Vagina (tissue), 2 donors: Measurements from ENCODE around the gene KRT17.

ENCODE experiments used
- CTCF ChIP-seq, 3 experiments: fragments of 450-650 bp in 2 of 3; fragments of 200-600 bp in 1 of 3; sonication (generic) in 1 of 3; IDR thresholded peaks; one replicate each; pipeline ENCODE4 v1.5.1; 2017 to 2019; ENCODE audit warnings: antibody characterized with exemption in 3 of 3, mild to moderate bottlenecking in 2 of 3, moderate library complexity in 2 of 3
- POLR2A ChIP-seq, 2 donors: fragments of 450-650 bp; IDR thresholded peaks; one replicate each; pipeline ENCODE4 v1.6.1; 2017; ENCODE audit warnings: antibody characterized with exemption in 2 of 2, mild to moderate bottlenecking in 2 of 2, moderate library complexity in 2 of 2
- POLR2AphosphoS5 ChIP-seq, 2 donors: sonication (generic); formaldehyde crosslinking; IDR thresholded peaks; one replicate each; pipeline ENCODE4 v1.9.0; 2017; ENCODE audit warnings: antibody characterized with exemption in 2 of 2, mild to moderate bottlenecking in 2 of 2, low read depth in 1 of 2; ENCODE audit not compliant: insufficient read depth in 1 of 2

GRCh38 chr17:41579484-41580243, 44.7 kb downstream of the KRT17 start:
- TF ChIP-seq CTCF (IDR thresholded peaks at IDR 0.05) (peak; percentile 27 to 79 (median 46)), POLR2AphosphoS5 (IDR thresholded peaks at IDR 0.05; ENCODE audit: insufficient read depth in 1 of 2, low read depth in 1 of 2) (peak; percentile 63 to 69), POLR2A (IDR thresholded peaks at IDR 0.05) (peak in 1 of 2 donors; percentile 47)
